SIG-M5 treated with dmso at 0.1 percent for 504 hours (cell line): Measurements from ENCODE around the gene DOCK2.
A peak's percentile ranks its signal among the peaks of the same experiment; 100 is the strongest.

Source experiments
- DNase-seq: peaks from one replicate; lab custom pipeline; 2025; ENCODE audit not compliant: unreplicated experiment; lab: John Stamatoyannopoulos, UW

The DOCK2 gene

DNA sequence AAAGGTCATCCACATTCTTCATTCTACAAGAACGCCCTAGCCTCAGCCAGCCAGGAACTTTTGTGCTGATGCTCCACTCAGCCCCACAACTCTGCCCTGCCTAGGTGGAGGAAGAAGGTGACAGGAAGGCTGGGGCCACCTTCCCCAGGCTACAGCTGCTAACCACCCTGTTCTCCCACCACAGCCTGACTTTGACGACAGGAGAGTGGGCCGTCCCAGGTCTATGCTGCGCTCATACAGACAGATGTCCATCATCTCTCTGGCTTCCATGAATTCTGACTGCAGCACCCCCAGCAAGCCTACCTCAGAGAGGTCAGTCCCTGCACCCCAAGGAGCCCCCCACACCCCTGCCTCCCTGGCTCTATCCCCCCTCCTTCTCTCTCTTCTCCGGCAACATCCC, 440.5 kb downstream of the DOCK2 start:
- no peak for DNase-seq

DNA sequence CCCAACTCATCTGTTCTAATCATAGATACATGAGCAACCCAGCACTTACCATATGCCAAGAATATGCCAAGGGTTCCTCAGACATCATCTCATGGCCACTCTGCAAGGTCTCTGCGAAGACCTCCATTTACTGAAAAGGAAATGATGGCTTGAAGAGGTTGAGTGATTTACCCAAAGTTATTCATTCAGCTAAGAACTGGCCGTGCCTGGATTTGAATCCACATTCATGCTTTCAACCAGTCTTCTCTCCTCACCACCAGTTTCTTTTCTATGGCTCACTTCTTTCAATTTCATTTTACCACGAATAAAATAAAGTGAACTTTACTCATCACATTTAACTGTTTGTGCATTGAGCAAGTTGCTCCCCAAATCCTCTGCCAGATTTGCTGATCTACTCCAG, 441.4 kb downstream of the DOCK2 start:
- DNase-seq: no peak

DNA sequence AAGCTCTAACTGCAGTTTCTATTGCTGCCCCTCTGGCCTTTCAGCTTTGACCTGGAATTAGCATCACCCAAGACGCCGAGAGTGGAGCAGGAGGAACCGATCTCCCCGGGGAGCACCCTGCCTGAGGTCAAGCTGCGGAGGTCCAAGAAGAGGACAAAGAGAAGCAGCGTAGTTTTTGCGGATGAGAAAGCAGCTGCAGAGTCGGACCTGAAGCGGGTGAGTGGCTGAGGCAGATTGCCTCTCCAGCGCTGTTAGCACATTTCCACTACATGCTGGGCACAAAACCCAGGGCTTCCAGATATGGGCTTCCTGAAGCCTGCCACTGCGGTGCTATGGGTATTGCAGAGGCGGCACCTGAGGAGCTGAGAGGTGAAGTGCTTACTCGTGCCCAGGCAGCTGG, 441.9 kb downstream of the DOCK2 start:
- DNase-seq: no peak

DNA sequence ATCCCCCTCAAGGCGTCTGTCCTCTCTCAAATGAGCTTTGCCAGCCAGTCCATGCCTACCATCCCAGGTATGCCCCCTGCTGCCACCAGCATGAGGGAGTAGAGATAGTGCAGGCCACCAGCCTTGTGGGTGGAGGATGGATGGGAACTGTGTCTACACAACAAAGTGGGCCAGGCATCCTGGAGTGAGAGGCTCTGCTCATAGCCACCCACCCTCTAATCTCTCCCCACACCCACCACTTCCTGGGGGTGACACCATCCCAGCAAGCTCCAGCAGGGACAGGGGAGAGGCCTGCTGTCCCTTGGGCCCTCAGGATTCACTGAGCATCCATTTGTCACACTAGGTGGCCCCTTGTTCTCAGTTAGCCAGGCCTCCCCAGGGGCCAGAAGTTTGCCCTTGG, 443.1 kb downstream of the DOCK2 start:
- DNase-seq: no peak

DNA sequence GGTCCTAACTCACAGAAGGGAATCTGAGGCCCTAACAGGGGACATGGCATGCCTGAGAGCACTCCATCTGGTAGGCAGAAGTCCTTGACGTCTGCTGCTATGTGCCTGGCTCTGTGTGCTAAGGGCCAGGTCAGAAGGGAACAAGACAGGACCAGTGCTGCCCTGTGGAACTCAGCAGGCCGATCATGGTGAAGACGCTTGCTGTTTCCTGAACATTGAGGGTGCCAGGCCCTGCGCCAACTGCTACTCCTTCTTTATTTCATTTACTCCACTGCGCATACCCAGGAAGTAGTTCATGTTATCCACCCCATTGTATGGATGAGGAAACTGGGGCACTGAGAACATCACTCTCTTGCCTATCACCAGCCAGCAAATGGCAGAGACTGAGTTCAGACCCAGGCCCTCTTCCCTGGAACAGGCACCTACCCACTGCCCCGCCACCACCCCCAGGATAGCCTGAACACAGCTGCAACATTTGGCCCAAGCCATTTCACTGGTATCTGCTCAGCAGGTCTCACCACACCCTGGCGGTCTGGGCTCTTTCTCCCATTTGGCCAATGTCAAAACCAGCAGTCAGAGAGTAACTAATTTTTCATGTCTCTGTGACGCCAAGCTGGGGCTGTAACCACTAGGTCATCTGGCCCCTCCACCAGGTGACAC, 443.8 kb downstream of the DOCK2 start:
- no peak for DNase-seq

DNA sequence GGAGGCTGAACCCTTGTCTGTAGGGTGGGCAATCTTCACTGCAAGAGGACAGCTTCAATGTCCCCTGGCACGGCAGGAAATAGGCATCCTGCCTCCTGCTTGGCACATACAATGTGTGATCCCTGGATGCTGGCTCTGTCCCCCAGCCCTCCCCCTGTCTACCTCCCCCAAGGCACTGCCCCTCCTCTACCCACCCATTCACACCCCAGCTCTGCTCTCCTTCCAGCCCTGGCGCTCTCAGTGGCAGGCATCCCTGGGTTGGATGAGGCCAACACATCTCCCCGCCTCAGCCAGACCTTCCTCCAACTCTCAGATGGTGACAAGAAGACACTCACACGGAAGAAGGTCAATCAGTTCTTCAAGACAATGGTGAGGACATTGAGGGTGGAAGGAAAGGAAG, 444.5 kb downstream of the DOCK2 start:
- no peak for DNase-seq

DNA sequence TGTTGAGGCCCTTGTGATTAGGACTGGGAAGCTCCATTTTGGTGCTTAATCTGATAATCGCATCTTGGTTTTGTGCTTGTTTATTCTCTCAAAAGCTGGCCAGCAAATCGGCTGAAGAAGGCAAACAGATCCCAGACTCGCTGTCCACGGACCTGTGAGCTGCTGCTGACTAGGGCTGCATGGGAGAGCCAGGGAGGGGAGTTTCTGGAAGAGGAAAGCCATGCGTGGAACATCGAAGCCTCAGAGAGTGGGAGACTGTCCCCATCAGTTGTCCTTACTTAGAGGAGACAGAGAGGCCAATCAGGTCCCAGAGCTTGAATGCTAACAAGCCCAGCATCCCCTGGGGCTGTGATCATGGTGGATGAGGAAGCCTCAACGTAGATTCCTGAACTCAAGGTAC, 445.6 kb downstream of the DOCK2 start:
- DNase-seq: no peak

DNA sequence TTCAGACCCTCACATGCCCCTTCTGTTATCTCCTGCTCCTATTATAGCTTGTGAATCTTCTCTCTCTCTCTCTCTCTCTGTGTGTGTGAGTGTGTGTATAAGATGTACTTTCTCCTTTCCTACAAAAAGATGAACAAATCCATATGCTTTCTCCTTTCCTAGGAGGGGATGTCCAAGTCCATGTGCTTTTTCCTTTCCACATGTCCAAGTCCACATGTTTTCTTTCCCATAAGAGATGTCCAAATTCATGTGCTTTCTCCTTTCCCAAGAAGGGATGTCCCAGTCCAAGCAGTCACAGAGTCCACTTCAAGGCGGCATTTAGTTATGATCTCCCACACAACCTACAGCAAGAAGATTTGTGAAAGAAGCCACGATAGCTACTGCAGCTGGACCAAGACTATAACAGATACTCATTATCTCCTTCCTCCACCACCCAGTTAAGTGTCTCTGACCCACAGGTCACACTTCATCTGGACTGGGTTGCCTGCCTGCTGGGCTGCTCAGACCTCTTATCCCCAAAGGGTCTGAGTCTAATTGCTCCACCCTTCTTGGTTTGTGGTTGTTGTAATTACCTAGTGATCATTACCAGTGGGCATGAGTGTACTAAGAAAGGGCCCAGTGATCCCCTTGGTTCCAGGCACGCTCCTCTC, 450.2 kb downstream of the DOCK2 start:
- DNase-seq: no peak

DNA sequence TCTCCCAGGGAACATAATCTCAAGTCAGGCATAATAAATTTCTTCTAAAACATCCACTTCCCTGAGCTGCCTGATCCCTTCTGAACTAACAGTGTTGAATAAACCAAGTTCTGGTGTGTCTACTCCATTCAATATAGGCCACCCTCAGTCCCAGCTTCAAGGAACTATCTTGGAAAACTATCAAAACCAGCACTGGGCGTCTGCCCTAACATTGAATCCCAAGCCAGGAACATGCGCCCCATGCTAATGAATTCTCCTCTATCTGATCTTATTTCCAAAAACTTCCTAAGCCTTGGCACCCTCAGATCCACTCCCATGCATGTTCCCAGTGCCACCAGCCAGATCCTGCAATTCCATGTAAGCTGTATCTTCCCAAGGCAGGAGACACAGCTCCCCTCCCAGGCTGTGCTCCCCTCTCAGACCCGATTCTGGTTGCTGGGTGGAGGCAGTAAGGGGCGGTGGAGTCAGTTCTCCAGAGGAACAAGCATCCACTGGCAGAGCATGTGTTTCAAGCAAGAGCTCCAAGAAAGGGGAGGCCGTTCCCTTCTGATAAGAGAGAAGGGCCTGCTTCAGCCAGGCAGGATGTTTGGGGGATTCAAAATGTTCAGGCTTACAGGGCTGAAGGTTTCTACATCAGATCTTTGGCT, 455.5 kb downstream of the DOCK2 start:
- DNase-seq: no peak

DNA sequence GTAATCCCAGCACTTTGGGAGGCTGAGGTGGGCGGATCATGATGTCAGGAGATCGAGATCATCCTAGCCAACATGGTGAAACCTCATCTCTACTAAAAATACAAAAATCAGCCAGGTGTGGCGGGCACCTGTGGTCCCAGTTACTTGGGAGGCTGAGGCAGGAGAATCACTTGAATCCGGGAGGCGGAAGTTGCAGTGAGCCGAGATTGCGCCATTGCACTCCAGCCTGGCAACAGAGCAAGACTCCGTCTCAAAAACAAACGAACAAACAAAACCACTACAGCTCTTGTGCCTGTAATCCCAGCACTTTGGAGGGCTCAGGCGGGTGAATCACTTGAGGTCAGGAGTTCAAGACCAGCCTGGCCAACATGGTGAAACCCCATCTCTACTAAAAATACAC, 457.3 kb downstream of the DOCK2 start:
- DNase-seq: peak; percentile 53

DNA sequence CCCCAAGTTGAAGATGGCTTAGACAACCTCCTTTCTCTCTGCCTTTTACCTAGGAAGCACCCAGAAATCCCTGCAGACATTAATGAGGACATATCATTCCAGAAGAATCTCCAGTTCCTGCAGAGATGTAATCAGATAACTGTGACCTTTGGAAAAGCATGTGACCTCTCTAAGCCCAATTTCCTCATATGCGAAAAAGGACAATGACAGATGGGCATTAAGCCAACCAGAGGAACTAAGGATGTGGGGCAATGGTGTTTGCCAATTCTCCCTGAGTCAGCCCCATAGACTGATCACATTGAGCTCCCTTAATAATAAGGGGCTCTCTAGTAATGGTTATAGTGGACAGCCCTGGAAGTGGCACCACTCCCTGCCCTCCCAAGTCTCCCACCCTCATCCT, 458.6 kb downstream of the DOCK2 start:
- DNase-seq: peak; percentile 23

DNA sequence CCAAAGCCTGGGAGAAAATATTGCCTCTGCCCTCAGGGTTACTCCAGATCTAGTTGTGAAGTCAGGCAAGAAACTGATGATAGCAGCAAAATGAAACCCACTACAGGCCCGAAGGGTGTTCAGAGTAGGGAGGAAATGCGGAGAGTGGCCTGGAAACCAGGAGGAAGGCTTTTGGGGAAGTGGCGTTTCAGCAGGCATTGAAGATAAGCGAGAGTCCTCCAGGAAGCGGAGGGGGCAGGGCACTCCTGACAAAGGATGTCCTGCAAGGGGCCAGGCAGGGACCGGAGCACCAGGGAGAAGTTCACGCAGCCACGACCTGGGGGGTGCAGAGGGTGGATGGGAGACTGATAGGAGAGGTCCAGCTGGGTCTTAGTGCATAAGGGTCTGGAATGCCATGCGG, 460.9 kb downstream of the DOCK2 start:
- no peak for DNase-seq

DNA sequence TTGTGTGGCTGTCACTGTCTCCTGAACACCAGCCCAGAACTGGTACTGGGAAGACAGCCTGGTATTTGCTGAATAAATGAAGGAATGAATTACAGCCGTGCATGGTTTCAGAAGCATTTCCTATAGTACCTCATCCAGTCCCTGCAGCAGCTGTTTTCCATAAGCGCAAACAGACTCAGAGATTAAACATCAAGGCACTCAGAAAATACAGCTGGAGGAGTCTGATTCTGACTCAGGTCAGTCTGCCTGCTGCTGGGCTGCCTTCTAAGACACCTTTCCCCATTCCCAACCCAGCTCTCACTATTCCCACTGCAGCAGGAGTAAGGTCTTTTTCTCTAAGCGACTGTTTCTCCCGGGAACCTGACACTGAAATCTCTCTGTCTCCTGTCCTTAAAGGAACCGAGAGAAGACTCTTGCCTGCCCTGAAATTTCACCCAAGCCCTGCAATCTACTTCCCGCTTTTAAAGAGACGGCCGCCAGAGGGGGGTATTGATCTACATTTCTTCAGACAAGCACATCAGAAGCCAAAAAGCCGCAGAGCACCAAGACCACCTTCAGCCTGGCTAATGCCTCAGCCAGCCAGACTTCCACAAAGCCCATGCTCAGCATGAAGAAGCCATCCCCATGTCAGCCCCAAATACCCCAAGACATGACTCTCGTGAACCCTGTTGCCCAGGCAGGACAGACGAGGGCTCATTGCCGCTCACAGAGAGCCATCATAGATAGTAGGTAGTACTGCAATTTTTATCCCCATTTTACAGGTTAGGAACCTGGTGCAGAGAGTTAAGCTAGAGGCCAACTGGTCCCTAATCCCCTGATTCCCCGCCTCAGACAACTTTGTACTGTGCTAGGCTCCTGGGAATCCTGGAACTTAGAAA, 463.2 kb downstream of the DOCK2 start:
- DNase-seq: peak; percentile 87

DNA sequence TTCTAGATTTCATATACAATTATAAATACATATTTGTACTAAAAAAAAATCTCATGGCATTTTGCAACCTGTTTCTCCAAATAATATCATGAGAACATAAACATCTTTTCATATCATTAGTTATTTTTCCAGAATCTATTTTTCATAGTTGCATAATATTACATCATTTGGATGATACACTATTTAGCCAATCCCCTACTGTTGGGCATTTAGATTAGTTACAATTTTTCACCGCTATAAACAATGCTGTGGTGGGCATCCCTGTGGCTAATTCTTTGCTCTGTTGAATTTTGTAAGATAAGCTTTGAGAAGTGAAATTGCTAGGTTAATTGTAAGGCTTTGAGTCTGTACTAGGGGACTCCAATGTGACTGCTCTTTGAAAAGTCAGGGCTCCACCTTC, 466.4 kb downstream of the DOCK2 start:
- DNase-seq: no peak

DNA sequence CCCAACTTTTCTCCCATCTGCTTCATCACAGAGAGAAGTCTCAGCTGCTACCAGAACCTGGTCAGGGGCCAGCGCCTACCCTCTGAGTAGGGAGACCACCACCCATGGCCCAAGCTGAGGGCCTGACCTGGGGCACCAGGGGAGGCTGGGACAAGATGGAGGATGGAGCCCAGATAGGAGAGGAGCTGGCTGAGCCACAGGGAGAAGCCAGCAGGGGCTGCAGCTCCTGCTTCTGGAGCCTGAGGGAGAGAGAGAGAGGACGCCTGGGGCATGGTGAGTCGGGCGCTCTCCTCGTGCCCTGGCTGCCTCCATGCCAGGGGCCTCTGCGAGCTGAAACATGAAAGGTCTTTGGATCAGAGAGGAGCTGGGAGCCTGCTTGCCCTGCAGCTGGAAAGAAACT, 467.2 kb downstream of the DOCK2 start:
- DNase-seq: no peak

DNA sequence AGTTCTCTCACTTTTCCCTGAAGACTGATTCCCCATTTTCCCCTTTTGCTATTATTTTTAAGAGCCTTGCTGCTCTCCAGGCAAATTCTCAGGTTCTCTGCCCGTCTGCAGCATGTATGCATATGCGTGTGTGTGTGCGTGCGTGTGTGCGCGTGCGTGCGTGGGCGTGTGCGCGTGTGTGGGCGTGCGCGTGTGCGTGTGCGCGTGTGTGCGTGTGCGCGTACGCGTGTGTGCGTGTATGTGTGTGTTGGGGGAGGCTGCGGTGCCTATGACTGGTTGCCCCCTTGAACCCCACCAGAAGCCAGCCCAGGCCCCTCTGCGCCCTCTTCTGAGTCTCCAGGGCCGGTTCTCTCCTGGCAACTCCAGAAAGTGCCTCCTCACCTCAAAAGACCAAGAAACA, 467.6 kb downstream of the DOCK2 start:
- DNase-seq: no peak

DNA sequence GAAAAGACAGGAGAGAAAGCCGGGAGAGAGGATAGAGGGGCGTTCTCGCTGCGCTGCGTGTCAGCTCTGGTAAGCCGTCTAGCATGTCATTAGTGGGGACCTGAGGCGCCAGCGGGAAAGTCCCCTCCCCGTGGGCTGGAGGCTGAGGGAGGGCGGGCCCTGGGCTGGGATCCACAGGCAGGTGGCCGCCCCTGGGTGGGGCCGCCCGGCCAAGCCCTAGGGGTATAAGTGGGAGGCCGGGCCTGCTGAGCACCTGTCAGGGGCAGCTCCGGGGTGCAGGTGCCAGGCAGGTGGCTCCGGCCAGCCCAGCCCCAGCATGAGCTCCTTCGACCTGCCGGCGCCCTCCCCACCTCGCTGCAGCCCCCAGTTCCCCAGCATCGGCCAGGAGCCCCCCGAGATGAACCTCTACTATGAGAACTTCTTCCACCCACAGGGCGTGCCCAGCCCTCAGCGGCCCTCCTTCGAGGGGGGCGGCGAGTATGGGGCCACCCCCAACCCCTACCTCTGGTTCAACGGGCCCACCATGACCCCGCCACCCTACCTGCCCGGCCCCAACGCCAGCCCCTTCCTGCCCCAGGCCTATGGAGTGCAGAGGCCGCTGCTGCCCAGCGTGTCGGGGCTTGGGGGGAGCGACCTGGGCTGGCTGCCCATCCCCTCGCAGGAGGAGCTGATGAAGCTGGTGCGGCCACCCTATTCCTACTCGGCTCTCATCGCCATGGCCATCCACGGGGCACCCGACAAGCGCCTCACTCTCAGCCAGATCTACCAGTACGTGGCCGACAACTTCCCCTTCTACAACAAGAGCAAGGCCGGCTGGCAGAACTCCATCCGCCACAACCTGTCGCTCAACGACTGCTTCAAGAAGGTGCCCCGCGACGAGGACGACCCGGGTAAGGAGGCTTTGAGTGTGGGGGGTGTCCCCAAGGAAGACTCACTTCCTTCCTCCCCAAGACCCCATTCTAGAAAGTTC, 468.9 kb downstream of the DOCK2 start, which contains the start of gene FOXI1:
Gene FOXI1, plus strand, starts transcription at position 256 of the 970 bp plus-strand sequence. Its CDS starts 61 bp downstream, at position 317.
- no peak for DNase-seq

DNA sequence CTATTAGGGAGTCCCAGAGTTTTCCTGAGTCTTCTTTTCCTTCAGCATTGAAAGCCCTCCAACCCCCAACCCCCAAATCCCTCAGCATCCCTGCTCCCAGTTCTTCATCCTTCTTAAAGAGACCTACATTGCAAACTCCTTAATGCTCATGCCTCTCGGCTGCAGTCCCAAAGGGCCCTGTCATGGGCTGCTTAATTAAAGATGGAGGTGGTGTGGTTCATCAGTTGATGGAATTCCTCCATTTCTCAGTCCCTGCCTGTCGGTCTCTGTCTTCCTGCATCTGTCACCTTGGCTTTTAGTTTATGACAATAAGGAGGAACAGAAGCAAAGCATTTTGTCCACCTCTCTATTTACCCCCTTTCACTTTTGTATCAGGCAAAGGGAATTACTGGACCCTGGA, 470.6 kb downstream of the DOCK2 start:
- no peak for DNase-seq

DNA sequence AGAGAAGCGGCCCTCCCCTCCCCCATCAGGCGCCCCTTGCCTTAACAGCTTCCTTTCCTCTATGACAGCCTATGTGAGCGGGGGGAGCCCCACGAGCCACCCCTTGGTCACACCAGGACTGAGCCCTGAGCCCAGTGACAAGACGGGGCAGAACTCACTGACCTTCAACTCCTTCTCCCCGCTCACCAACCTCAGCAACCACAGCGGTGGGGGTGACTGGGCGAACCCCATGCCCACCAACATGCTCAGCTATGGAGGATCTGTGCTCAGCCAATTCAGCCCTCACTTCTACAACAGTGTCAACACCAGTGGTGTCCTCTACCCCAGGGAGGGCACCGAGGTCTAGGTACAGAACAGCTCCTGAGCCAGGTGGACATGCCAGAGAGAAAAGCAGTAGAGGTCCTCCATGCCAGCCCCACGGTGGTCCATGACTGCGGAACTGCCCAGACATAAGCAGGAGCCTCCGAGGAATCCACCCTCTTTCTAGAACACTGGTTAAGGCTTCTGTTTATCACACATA, 471.3 kb downstream of the DOCK2 start:
- DNase-seq: no peak
